ENCODE measurements around the gene PFDN4. TPM values are rescaled to one million over a fixed set of nuclear protein-coding genes. Genes with fewer than 3 reads are reported as not detected.

Gene PFDN4
- total RNA-seq, 6 experiments from 2014 or later, result 31.6 to 37.1 (median 35.1) TPM

DNA sequence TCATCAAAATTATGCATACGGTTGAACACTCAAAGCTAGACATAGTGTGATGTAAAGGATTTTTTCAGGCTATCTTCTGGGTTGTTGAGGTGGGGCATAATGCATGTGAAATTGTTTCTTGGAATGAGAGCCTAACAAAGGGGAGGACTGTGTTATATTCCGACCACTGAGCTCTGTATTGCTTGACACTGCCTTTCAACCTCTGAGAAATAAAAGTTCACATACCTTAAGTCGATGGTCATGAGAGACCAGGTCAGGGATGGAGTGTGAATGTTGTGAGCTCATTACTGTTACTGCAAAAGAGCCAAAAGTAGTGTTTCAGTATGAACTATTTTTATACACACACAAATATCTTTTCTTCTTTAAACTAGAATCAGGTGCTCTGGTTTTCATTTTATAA is 5.0 kb downstream of the PFDN4 start:
- Mint-ChIP-seq H3K9me3 (no peaks in the 10 kb centered on the region), H3K36me3 (ENCODE audit: low read depth) (peaks cover 11% of the 10 kb centered on the region; the same call in 1 of the 2 replicates), H3K4me1 (ENCODE audit: low read depth) (peaks cover 46% of the 10 kb centered on the region), H3K27me3 (ENCODE audit: insufficient read depth) (no peaks in the 10 kb centered on the region), H3K27ac (no peak overlapping the region), H3K4me3 (no peak overlapping the region)
- no peak for DNase-seq
- no peak for TF ChIP-seq CTCF (IDR thresholded peaks at IDR 0.05)

DNA sequence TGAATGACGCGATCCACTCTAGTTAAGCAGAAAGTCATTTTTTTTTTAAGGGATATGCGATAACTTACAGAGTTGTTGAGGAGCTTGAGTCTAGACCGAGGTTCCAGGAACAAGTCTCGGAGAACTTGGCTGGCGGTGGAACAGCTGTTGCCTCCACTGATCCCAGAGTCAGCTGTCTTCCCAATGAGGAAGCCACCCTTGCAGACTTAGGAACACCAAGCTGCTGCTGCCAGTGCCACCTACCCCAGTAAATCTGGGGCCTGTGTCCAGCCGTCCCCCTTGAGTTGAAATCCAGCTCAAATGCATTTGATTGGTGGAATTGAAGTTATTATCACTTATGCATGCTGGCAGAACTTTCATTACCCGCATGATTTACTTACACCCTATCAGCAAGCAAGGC is 6.7 kb downstream of the PFDN4 start:
- Mint-ChIP-seq H3K27ac (no peak overlapping the region), H3K4me3 (no peak overlapping the region), H3K36me3 (ENCODE audit: low read depth) (peaks cover 11% of the 10 kb centered on the region; the same call in 1 of the 2 replicates), H3K4me1 (ENCODE audit: low read depth) (peaks cover 35% of the 10 kb centered on the region), H3K9me3 (no peaks in the 10 kb centered on the region), H3K27me3 (ENCODE audit: insufficient read depth) (no peaks in the 10 kb centered on the region)
- DNase-seq, result no peak
- no peak for TF ChIP-seq CTCF (IDR thresholded peaks at IDR 0.05)

DNA sequence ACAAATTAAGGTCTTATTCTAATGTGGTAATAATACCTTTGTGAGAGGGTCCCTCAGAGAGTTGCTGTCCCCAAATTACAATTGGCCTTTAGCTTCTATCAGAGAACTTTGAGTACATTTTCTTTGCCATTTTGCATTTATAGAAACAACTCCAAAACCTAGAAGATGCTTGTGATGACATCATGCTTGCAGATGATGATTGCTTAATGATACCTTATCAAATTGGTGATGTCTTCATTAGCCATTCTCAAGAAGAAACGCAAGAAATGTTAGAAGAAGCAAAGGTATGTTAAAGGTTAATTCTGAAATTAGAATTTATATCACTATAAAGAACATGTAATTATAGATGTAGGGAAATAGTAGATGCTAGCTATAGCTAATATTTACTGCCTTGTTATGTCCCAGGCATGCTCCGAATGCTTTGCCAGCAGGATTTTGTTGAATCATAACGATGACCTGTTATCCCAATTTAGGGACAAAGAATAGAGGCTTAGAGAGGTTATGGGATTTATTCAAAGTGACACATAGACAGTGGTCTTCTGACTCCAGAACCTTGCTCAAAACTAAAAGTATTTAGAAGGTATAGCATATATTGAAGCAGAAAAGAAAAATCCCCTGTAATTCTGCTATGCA is 7.4 kb downstream of the PFDN4 start:
- no peak for TF ChIP-seq CTCF (IDR thresholded peaks at IDR 0.05)
- H3K9me3 Mint-ChIP-seq, result no peaks in the 10 kb centered on the region
- H3K27me3 Mint-ChIP-seq (ENCODE audit: insufficient read depth), result no peaks in the 10 kb centered on the region
- peaks cover 11% of the 10 kb centered on the region; the same call in 1 of the 2 replicates for H3K36me3 Mint-ChIP-seq (ENCODE audit: low read depth)
- H3K4me3 Mint-ChIP-seq, result no peak overlapping the region
- no peak for DNase-seq
- no peak overlapping the region for H3K27ac Mint-ChIP-seq
- H3K4me1 Mint-ChIP-seq (ENCODE audit: low read depth), result peaks cover 28% of the 10 kb centered on the region

- Mint-ChIP-seq H3K9me3 (no peaks in the 10 kb centered on the region), H3K27ac (no peak overlapping the region), H3K4me1 (ENCODE audit: low read depth) (peaks cover 8% of the 10 kb centered on the region), H3K27me3 (ENCODE audit: insufficient read depth) (no peaks in the 10 kb centered on the region), H3K4me3 (no peak overlapping the region), H3K36me3 (ENCODE audit: low read depth) (0 out of 2 replicates have a peak, but pooled peaks cover 4% of the 10 kb centered on the region)
- TF ChIP-seq CTCF (IDR thresholded peaks at IDR 0.05), result no peak
- no peak for DNase-seq
These were observed 9.9 kb downstream of the PFDN4 start for GRCh38 chr20:54217762-54218161.

- H3K36me3 Mint-ChIP-seq (ENCODE audit: low read depth), result 0 out of 2 replicates have a peak, but pooled peaks cover 4% of the 10 kb centered on the region
- no peak overlapping the region for H3K4me3 Mint-ChIP-seq
- TF ChIP-seq CTCF (IDR thresholded peaks at IDR 0.05), result no peak
- 0 out of 2 replicates have a peak, but pooled peaks cover 5% of the 10 kb centered on the region for H3K4me1 Mint-ChIP-seq (ENCODE audit: low read depth)
- no peak for DNase-seq
- no peaks in the 10 kb centered on the region for H3K9me3 Mint-ChIP-seq
- no peak overlapping the region for H3K27ac Mint-ChIP-seq
- H3K27me3 Mint-ChIP-seq (ENCODE audit: insufficient read depth), result no peaks in the 10 kb centered on the region
These were observed 10.6 kb downstream of the PFDN4 start for GRCh38 chr20:54218470-54218869.
